Subcutaneous adipose tissue (tissue), 4 donors: ENCODE measurements around the gene KCNT1. TPM values are rescaled to one million over a fixed set of nuclear protein-coding genes. Genes with fewer than 3 reads are reported as not detected.

Source experiments
- total RNA-seq, 4 donors: library from RNA; depleted of rRNA; stranded (reverse); fragments of >200 nt; gene quantifications; one replicate each; pipeline ENCODE4 v1.1.0, GENCODE V29; 2016
- TF ChIP-seq, protein P1 (sequence below): fragments of 450-650 bp; IDR thresholded peaks from one replicate; pipeline ENCODE4 v1.5.1; 2016; ENCODE audit warnings: low read depth, mild to moderate bottlenecking, control low read depth, antibody characterized with exemption, moderate library complexity

Gene KCNT1
- total RNA-seq, 4 donors from 2014 or later = 0.33 to 0.51 TPM; not detected in 2

DNA sequence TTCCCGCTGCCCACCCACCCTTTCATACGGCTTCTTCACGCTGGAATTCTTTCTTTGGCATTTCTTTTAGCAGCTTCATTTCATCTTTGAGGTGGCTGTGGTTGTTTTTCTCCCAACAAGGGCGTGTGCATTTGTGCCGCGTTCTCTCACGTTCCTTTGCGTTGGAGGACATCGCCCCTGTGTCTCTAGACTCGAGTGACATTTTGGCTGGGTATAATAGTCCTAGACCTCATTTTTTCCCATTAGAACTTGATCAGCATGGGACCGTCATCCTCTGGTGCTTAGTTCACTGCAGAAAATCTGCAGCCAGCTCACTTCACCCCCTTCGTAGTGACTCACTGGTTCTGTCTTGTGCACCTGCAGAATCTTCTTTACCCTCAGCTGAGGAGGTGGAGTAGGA is 29.5 kb downstream of the KCNT1 start:
- TF ChIP-seq, protein P1, sequence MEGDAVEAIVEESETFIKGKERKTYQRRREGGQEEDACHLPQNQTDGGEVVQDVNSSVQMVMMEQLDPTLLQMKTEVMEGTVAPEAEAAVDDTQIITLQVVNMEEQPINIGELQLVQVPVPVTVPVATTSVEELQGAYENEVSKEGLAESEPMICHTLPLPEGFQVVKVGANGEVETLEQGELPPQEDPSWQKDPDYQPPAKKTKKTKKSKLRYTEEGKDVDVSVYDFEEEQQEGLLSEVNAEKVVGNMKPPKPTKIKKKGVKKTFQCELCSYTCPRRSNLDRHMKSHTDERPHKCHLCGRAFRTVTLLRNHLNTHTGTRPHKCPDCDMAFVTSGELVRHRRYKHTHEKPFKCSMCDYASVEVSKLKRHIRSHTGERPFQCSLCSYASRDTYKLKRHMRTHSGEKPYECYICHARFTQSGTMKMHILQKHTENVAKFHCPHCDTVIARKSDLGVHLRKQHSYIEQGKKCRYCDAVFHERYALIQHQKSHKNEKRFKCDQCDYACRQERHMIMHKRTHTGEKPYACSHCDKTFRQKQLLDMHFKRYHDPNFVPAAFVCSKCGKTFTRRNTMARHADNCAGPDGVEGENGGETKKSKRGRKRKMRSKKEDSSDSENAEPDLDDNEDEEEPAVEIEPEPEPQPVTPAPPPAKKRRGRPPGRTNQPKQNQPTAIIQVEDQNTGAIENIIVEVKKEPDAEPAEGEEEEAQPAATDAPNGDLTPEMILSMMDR = no peak

DNA sequence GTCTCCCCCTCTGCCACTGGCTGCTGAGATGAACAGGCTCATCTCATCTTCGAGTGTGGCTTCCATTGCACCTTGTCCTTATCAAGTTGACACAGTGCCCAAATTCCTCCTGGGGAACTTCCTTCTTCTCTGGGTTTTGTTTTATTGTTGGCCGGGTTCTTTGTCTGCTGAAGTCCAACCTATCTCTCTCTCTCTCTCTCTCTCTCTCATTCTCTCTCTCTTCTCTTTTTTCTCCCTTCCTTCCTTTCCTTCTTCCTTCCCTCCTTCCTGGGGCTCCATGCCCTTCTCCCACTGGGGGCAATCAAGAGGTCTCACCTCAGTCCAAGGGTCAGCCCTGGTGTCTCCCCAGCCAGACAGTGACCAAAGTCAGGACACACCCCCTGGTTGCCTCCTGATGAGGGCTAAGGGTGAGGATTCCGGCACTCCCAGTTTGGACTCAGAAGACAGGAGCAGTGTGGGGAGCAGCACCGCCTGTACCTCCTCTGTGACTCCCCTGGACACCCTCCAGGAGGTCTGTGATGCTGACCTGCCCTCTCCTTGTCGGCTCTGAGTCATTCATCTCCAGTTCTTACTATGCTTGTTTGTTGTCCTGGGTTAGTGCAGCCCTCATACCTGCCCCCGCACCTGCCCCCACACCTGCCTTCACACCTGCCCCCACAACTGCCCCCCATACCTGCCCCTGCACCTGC is 30.7 kb downstream of the KCNT1 start:
- TF ChIP-seq, protein P1 = no peak

DNA sequence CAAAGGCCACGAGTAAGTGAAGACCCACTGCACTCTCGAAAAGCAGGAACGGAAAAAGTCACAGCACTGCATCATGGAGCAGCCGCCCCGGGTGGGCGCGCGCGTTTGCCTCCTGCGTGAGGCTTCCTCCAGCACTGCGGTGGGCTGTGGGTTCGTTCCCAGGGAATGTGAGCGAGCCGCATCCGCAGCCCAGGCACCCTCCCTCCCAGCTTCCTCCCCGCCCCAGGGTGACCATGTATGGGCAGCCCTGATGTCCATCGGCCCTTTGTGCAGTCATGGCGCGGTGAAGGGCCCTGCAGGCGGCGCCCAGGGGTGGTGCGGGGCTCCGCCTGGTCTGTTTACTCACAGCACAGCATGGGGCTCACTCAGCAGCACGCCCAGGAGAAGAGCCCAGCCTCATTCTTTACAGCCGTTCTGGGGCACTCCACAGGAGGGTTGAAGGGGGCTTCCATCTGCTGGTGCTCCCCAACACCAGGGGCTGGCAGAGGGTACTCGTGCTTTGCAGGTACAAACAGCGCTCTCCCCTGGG is 32.7 kb downstream of the KCNT1 start:
- TF ChIP-seq, protein P1 = no peak

DNA sequence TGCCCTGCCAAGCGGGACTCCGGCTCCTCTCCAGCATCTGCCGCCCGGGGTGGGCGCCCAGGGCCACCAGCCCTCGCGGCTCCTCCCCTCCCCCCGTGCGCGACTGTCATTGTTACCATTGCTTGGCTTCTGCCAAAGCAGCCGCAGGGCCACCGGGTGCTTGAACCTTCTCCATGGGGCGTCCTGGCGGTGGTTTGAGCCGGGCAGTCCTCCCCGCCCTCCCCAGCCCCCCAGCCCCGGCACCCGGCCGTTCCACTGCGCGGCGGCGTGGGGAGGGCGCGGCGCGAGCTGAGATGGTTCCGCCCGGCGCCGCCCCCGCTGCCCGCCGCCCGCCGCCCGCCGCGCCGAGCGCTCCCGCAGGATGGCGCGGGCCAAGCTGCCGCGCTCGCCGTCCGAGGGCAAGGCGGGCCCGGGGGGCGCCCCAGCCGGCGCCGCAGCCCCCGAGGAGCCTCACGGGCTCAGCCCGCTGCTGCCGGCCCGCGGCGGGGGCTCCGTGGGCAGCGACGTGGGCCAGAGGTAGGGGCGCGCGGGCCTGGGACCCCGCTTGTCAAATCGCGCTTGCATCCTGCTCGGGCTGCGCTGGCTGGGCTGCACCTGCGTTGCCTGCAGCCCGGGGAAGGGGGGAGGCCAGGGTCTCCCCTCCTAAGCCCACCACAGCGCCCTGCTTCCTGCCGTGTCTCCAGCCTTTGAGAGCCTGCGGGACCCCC is 34.4 kb downstream of the KCNT1 start:
- TF ChIP-seq, protein P1 = no peak

DNA sequence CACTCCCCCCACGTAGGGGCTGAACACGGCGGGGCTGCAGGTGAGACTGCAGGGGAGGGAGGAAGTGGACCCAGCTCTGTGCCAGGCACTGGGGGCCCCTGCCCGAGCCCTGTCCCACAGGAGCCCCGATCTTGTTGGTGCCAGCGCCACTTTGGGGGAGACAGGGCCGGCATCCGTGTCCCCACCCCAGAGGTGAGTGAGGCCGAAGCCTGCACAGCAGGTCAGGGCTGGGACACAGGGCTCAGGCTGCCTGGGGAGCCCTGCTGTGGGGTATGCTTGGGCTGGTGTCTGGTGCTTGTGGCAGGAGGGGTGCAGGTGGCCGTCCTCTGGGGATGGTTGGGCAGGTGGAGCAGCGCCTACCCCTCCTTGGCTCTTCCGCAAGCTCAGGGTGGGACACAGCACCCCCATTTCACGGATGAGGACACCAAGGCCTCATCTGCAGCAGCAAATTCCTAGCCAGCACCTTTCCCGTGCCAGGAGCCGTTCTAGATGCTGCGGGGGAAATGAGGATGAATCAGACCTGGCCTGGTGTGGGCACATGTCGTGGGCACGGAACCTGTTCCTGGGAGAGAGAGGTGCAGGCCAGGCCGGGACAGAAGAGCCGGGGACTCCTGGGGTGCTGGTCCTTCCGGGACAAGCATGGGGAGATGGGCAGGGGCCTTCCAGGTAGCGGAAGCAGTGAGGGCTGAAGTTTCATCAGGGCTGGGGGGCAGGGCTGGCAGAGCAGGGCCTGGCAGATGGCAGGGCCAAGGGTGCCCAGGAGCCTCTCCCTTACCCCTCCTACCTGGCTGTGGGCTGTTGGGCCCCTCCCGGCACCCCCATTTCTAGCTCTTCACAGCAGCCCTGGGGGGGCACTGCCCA is 35.2 kb downstream of the KCNT1 start:
- TF ChIP-seq, protein P1 = no peak

DNA sequence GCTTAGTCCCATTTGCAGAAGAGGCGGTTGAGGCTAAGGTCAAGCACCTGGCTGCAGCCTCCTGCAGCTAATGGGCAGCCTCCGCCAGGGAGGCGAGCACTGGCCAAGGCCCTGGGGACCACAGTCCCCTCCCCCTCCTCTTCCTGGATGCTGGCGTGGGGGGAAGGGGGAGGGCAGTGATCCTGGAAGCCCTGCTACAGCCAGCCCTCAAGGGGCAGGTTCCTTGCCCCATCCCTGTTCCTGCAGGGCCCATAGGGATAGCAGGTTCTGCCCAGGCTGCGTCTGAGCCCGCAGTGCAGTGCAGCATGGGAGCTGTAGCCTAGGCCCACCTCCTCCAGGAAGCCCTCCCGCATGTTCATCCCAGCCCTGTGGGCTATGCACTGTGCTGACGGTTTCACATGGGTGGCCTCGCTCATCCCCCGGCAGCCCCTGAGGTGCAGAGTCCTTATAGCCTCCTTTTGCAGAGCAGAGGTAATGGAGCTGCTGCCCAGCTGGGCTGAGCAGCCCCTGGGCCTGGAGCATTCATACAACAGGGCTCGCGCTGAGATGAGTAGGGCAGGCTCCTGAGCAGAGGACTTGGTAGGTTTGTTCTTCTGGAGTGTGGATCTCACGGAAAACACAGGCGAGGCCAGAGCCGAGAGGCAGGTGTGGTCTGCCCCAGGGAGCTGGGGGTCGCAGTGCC is 36.0 kb downstream of the KCNT1 start:
- TF ChIP-seq, protein P1 = no peak
